ENCODE results near the gene PHPT1.
A peak's percentile ranks its signal among the peaks of the same experiment; 100 is the strongest.

PHPT1 gene

GRCh38 chr9:136886610-136887597 is 37.7 kb downstream of the PHPT1 start:
- TF ChIP-seq CTCF (IDR thresholded peaks at IDR 0.05; ENCODE audit: insufficient read depth, missing control alignments) = no peak
- FAIRE-seq (no peak), DNase-seq (ENCODE audit: insufficient read length, low spot score) (peak; percentile 77)

GRCh38 chr9:136888454-136888853 is 39.2 kb downstream of the PHPT1 start:
- FAIRE-seq (no peak), DNase-seq (ENCODE audit: insufficient read length, low spot score) (no peak)
- TF ChIP-seq CTCF (IDR thresholded peaks at IDR 0.05; ENCODE audit: insufficient read depth, missing control alignments) = no peak

GRCh38 chr9:136889858-136890257 is 40.6 kb downstream of the PHPT1 start:
- no peak for TF ChIP-seq CTCF (IDR thresholded peaks at IDR 0.05; ENCODE audit: insufficient read depth, missing control alignments)
- FAIRE-seq (no peak), DNase-seq (ENCODE audit: insufficient read length, low spot score) (no peak)

- FAIRE-seq (no peak), DNase-seq (ENCODE audit: insufficient read length, low spot score) (no peak)
- no peak for TF ChIP-seq CTCF (IDR thresholded peaks at IDR 0.05; ENCODE audit: insufficient read depth, missing control alignments)
Measured at GRCh38 chr9:136890661-136891060, 41.5 kb downstream of the PHPT1 start.

- TF ChIP-seq CTCF (IDR thresholded peaks at IDR 0.05; ENCODE audit: insufficient read depth, missing control alignments) = no peak
- no peak for FAIRE-seq
Measured at GRCh38 chr9:136896027-136896426, 46.8 kb downstream of the PHPT1 start.

GRCh38 chr9:136898483-136899100 is 49.4 kb downstream of the PHPT1 start:
- no peak for DNase-seq (ENCODE audit: insufficient read length, low spot score)
- no peak for TF ChIP-seq CTCF (IDR thresholded peaks at IDR 0.05; ENCODE audit: insufficient read depth, missing control alignments)
- no peak for FAIRE-seq

More at GRCh38 chr9:136896027-136896426, 46.8 kb downstream of the PHPT1 start:
- no peak for DNase-seq (ENCODE audit: insufficient read length, low spot score)

All from D721Med (cell line).